HG02840 (cell line): Measurements from ENCODE around the gene MUSK.
"Not testable (repeated sequence)": the region's sequence is repeated elsewhere in the genome, so short reads cannot be mapped to it uniquely, and the experiment has no call there.

Source experiments
- ATAC-seq: cut with Tn5 transposase; IDR thresholded peaks from one replicate; pipeline ENCODE4 v1.9.1; 2021; ENCODE audit warnings: mild to moderate bottlenecking, moderate library complexity, moderate number of reproducible peaks; ENCODE audit not compliant: unreplicated experiment, low FRiP score

The MUSK gene

GRCh38 chr9:110691002-110691549 lies 22.5 kb downstream of the MUSK start:
- no peak for ATAC-seq

- not testable (repeated sequence) for ATAC-seq
Measured at GRCh38 chr9:110695846-110696245, 27.3 kb downstream of the MUSK start.

- ATAC-seq = no peak
Measured at GRCh38 chr9:110700953-110701352, 32.4 kb downstream of the MUSK start.

GRCh38 chr9:110703669-110704068 lies 35.1 kb downstream of the MUSK start:
- ATAC-seq = no peak

- ATAC-seq = no peak
Measured at GRCh38 chr9:110707419-110707818, 38.8 kb downstream of the MUSK start.

GRCh38 chr9:110710420-110710819 lies 41.8 kb downstream of the MUSK start:
- ATAC-seq = no peak

- ATAC-seq = no peak
Measured at GRCh38 chr9:110712955-110713354, 44.4 kb downstream of the MUSK start.

GRCh38 chr9:110714314-110714713 lies 45.7 kb downstream of the MUSK start:
- no peak for ATAC-seq

- no peak for ATAC-seq
Measured at GRCh38 chr9:110728058-110728457, 59.5 kb downstream of the MUSK start.

- no peak for ATAC-seq
Measured at GRCh38 chr9:110729641-110730040, 61.0 kb downstream of the MUSK start.

- ATAC-seq = no peak
Measured at GRCh38 chr9:110731437-110732028, 62.9 kb downstream of the MUSK start.

GRCh38 chr9:110738982-110739381 lies 70.4 kb downstream of the MUSK start:
- ATAC-seq = no peak

- ATAC-seq = no peak
Measured at GRCh38 chr9:110742741-110743371, 74.3 kb downstream of the MUSK start.

- ATAC-seq = no peak
Measured at GRCh38 chr9:110744715-110745384, 76.3 kb downstream of the MUSK start.

- ATAC-seq = no peak
Measured at GRCh38 chr9:110745676-110746075, 77.1 kb downstream of the MUSK start.

- no peak for ATAC-seq
Measured at GRCh38 chr9:110746211-110746930, 77.8 kb downstream of the MUSK start.

- ATAC-seq = no peak
Measured at GRCh38 chr9:110748251-110748893, 79.8 kb downstream of the MUSK start.

- no peak for ATAC-seq
Measured at GRCh38 chr9:110750272-110750671, 81.7 kb downstream of the MUSK start.

- no peak for ATAC-seq
Measured at GRCh38 chr9:110751971-110752370, 83.4 kb downstream of the MUSK start.

GRCh38 chr9:110752766-110753165 lies 84.2 kb downstream of the MUSK start:
- ATAC-seq = no peak
